Adrenal gland (tissue), 12 donors: Measurements from ENCODE around the gene RELCH. TPM values are rescaled to one million over a fixed set of nuclear protein-coding genes. Genes with fewer than 3 reads are reported as not detected.
A peak's percentile ranks its signal among the peaks of the same experiment; 100 is the strongest.

Experiments used
- DNase-seq, 7 donors: peaks; one replicate each; pipeline ENCODE4 v3.0.0-alpha.2; 2019 to 2020
- H3K27ac ChIP-seq, 5 donors: fragments of 200-600 bp; sonication (generic) in 4 of 5; 1 replicate in 3 of 5; 2 replicates in 2 of 5; pipeline versions ENCODE4 v1.5.1 to v1.8.0; 2016 to 2020; ENCODE audit warnings: mild to moderate bottlenecking in 1 of 5
- H3K27me3 ChIP-seq: fragments of 200-600 bp; 2 replicates; pipeline ENCODE4 v1.8.0; 2021
- H3K36me3 ChIP-seq, 2 donors: fragments of 200-600 bp; replicated peaks in 1 of 2; 1 replicate in 1 of 2; 2 replicates in 1 of 2; pipeline versions ENCODE4 v1.5.1 to v1.8.0; 2018 to 2022
- H3K4me1 ChIP-seq, 2 donors: fragments of 200-600 bp; replicated peaks in 1 of 2; 1 replicate in 1 of 2; 2 replicates in 1 of 2; pipeline versions ENCODE4 v1.5.1 to v1.8.0; 2018 to 2021
- H3K4me3 ChIP-seq, 4 donors: fragments of 200-600 bp; sonication (generic) in 3 of 4; one replicate each; pipeline ENCODE4 v1.5.1; 2016 to 2018
- H3K9me3 ChIP-seq, 3 donors: fragments of 200-600 bp; sonication (generic) in 1 of 3; replicated peaks in 1 of 3; 1 replicate in 2 of 3; 2 replicates in 1 of 3; pipeline versions ENCODE4 v1.5.1 to v1.8.0; 2016 to 2021
- POLR2A ChIP-seq, 2 donors: fragments of 450-650 bp; IDR thresholded peaks; one replicate each; pipeline ENCODE4 v1.6.1; 2017; ENCODE audit warnings: antibody characterized with exemption in 2 of 2, mild to moderate bottlenecking in 2 of 2, moderate library complexity in 1 of 2
- WGBS, 4 donors: extraction: QIAGEN DNeasy Blood & Tissue Kit in 2 of 4; methylation state at CpG; one replicate each; pipeline versions ENCODE4 v1.1.5 to v1.1.7; 2013 to 2017; 5-methylcytosine and 5-hydroxymethylcytosine counted together
- intact Hi-C, 2 donors: fragments of 100-400 bp; cut with DNase I; formaldehyde crosslinking; loops; one replicate each; pipeline versions ENCODE4 v1.14.1 to v1.15.0; 2022 to 2023
- polyA plus RNA-seq, 3 donors: library from polyadenylated mRNA; stranded (reverse); fragments of 200-250 nt in 2 of 3; fragments of 350-450 nt in 1 of 3; fragmentation: Illumina TruSeq in 1 of 3; extraction: RNeasy Lipid Tissue Mini Kit (QIAGEN cat#74804) in 1 of 3; gene quantifications; one replicate each; pipeline ENCODE4 v1.2.3, GENCODE V29; 2013 to 2014
- total RNA-seq, 9 donors: library from RNA; depleted of rRNA in 4 of 9; stranded (reverse); fragments of >200 nt in 4 of 9; fragments of 120-200 nt in 1 of 9; fragmentation: NEBNext Ultra II Directional in 1 of 9; extraction: Animal tissue kit (Norgen Biotek cat#: 25700) in 1 of 9; gene quantifications; one replicate each; pipeline versions ENCODE4 v1.1.0 to v1.2.4, GENCODE V29; 2013 to 2023
- TF ChIP-seq, protein P1 (sequence below), 6 experiments: fragments of 450-650 bp in 4 of 6; fragments of 200-600 bp in 2 of 6; sonication (generic) in 1 of 6; IDR thresholded peaks; 1 replicate in 5 of 6; 2 replicates in 1 of 6; pipeline versions ENCODE4 v1.5.1 to v1.8.0; 2016 to 2021; ENCODE audit warnings: antibody characterized with exemption in 6 of 6, mild to moderate bottlenecking in 2 of 6, moderate library complexity in 1 of 6
- donor health status: healthy with polysubstance abuse.
- donor health status: Bipolar disorder and iron deficiency.
- donor health status: DM: yes; HTN: yes; CAD: no.
- donor health status: DM: no; HTN: no; CAD: no.
- donor health status: DM: no; HTN: no; CAD: no.
- donor health status: DM: yes; HTN: yes; CAD: no.

Gene RELCH
- total and polyA plus RNA-seq, 12 donors, result 15.6 to 45.5 (median 26.2) TPM

DNA sequence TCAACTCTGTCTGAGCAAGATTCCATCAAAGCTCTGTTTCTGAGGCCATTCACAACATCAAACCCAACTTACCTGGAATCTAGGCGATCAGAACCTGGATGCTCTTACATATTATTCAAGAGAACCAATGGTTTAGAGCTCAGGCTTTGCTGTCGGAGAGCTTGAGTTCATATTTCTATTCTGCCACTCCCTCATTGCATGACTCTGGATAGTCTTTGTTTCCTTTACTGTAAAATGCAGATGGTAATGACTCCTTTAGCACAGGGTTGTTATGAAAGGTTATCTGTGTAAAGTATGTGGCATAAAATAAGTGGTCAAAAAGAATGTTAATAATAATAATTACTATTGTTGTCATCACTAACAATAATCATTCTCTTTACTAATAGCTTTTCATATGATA, 12.6 kb downstream of the RELCH start:
- TF ChIP-seq, protein P1, sequence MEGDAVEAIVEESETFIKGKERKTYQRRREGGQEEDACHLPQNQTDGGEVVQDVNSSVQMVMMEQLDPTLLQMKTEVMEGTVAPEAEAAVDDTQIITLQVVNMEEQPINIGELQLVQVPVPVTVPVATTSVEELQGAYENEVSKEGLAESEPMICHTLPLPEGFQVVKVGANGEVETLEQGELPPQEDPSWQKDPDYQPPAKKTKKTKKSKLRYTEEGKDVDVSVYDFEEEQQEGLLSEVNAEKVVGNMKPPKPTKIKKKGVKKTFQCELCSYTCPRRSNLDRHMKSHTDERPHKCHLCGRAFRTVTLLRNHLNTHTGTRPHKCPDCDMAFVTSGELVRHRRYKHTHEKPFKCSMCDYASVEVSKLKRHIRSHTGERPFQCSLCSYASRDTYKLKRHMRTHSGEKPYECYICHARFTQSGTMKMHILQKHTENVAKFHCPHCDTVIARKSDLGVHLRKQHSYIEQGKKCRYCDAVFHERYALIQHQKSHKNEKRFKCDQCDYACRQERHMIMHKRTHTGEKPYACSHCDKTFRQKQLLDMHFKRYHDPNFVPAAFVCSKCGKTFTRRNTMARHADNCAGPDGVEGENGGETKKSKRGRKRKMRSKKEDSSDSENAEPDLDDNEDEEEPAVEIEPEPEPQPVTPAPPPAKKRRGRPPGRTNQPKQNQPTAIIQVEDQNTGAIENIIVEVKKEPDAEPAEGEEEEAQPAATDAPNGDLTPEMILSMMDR (IDR thresholded peaks at IDR 0.05), result no peak
- no peak for TF ChIP-seq POLR2A (IDR thresholded peaks at IDR 0.05)
- Histone ChIP-seq H3K9me3 (no peaks in the 10 kb centered on the region), H3K27ac (peak overlapping the region in 1 of 5 donors; percentile 13), H3K4me1 (peaks cover 4 to 19% of the 10 kb centered on the region in 2 donors), H3K27me3 (no peaks in the 10 kb centered on the region), H3K36me3 (no peaks in the 10 kb centered on the region), H3K4me3 (no peak overlapping the region)
- intact Hi-C loops, result no loop called here
- 70 to 95% (median 94%) methylated on average over 2 of the region's 2 CpGs for WGBS, 4 donors
- no peak for DNase-seq

DNA sequence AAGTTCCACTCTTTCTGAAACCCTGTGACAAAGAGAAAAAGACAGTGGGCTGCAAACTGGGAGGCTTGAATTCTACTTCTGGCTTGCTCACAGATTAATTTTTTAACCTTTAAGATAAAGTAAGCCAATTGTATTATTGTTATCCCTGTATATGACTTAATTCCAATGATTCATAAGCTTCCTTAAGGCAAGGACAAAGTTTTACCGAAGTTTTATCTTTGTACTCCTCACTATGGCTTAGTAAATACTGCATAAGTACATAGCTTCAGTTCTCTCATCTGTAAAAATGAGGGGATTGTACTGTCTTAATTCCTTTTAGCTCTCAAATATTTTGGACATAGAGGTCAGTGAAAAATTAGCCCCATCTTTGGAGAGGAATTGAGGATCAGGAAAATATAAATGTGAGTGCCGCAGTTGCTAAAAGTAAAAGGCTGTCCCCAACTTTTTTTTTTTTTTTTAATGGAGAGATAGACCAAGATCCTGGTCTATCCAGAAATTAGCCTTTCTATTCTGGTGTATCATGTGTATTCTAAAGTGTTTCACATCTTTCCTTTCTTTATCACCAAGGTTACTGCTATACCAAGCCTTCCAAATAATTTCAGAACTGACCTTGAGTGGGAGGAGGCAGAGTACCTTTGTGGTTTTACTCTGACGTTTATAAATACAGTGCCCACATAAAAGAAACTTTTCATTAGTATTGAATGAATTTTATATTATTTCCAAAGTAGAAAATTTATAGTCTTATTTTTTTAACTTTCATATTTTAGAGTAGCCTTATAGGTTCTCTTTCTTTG, 13.3 kb downstream of the RELCH start:
- no peaks in the 10 kb centered on the region for H3K27me3 ChIP-seq
- no peaks in the 10 kb centered on the region for H3K36me3 ChIP-seq
- TF ChIP-seq, protein P1 (IDR thresholded peaks at IDR 0.05), result no peak
- no peak for TF ChIP-seq POLR2A (IDR thresholded peaks at IDR 0.05)
- DNase-seq, result no peak
- whole genome bisulfite sequencing, 4 donors, result 27 to 40% (median 39%) methylated on average over 3 of the region's 3 CpGs
- no peak overlapping the region for H3K4me3 ChIP-seq
- peaks cover 4 to 19% of the 10 kb centered on the region in 2 donors for H3K4me1 ChIP-seq
- no peaks in the 10 kb centered on the region for H3K9me3 ChIP-seq
- H3K27ac ChIP-seq, result peak overlapping the region in 2 of 5 donors; percentile 13 to 30
- intact Hi-C loops, result no loop called here

DNA sequence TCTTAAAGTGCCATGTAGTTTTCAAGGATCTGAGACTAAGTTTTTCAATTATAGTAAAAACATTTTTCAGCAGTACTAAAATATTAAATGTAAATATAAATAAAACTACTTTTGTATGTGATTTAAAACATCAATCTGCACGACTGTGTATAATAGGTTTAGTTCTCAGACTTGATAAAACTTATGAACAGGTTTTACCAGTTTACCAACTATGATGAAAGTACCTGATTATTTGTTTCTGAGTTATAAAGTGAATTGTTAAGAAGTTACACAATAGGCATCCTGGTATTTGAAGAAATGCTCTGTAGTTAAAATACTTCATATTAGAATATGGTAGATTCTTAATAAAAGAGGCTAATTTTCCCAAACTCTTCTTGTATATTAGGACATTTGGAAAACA, 14.8 kb downstream of the RELCH start:
- WGBS, 4 donors, result 0 to 94% (median 63%) methylated on average over 1 of the region's 1 CpG
- Histone ChIP-seq H3K9me3 (no peaks in the 10 kb centered on the region), H3K36me3 (no peaks in the 10 kb centered on the region), H3K27ac (no peak overlapping the region), H3K4me3 (no peak overlapping the region), H3K27me3 (no peaks in the 10 kb centered on the region), H3K4me1 (peaks cover 4 to 19% of the 10 kb centered on the region in 2 donors)
- TF ChIP-seq POLR2A (IDR thresholded peaks at IDR 0.05), result no peak
- TF ChIP-seq, protein P1 (IDR thresholded peaks at IDR 0.05), result no peak
- DNase-seq, result no peak
- intact Hi-C loops, result no loop called here

DNA sequence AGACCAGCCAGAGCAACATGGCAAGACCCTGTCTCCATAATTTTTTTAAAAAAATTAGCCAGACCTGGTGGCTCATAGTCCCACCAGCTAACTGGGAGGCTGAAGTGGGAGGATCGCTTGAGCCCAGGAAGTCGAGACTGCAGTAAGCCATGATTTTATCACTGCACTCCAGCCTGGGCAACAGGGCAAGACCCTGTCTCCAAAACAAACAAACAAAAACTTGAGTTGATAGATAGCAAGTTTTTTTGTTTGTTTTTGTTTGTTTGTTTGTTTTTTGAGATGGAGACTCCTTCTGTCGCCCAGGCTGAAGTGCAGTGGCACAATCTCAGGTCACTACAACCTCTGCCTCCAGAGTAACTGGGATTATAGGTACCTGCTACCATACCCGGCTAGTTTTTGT, 18.8 kb downstream of the RELCH start:
- no peak overlapping the region for H3K4me3 ChIP-seq
- peaks cover 0 to 10% of the 10 kb centered on the region in 2 donors for H3K4me1 ChIP-seq
- H3K27ac ChIP-seq, result no peak overlapping the region
- no peak for DNase-seq
- TF ChIP-seq POLR2A (IDR thresholded peaks at IDR 0.05), result no peak
- TF ChIP-seq, protein P1 (IDR thresholded peaks at IDR 0.05), result no peak
- 96 to 99% (median 98%) methylated on average over 4 of the region's 4 CpGs for WGBS, 4 donors
- H3K36me3 ChIP-seq, result no peaks in the 10 kb centered on the region
- H3K9me3 ChIP-seq, result no peaks in the 10 kb centered on the region
- intact Hi-C loops, result no loop called here
- no peaks in the 10 kb centered on the region for H3K27me3 ChIP-seq
